SK-N-SH (cell line): ENCODE data around the gene KLHL14. TPM values are rescaled to one million over a fixed set of nuclear protein-coding genes. Genes with fewer than 3 reads are reported as not detected.

Experiments
- CTCF ChIA-PET: fragments of 300-600, 350-600 bp; formaldehyde crosslinking; extraction: SDS; loops from one replicate; lab custom pipeline; 2021; lab: Yijun Ruan, JAX
- POLR2A ChIA-PET: fragments of 350-600 bp; sonication (Branson Sonifier 250); formaldehyde crosslinking; extraction: SDS; loops from one replicate; lab custom pipeline; 2020; ENCODE audit warnings: antibody characterized with exemption, inconsistent platforms; lab: Yijun Ruan, JAX
- DNase-seq: peaks from one replicate; pipeline ENCODE4 v3.0.0; 2012
- H2AFZ ChIP-seq: fragments of 200-600 bp; sonication (generic); 2 replicates; pipeline ENCODE4 v1.8.1; 2016; ENCODE audit warnings: antibody characterized with exemption, mild to moderate bottlenecking, low read depth
- H3F3A ChIP-seq: fragments of 200-600 bp; sonication (generic); replicated peaks from 2 replicates; pipeline ENCODE3; 2016; ENCODE audit warnings: antibody characterized with exemption, mild to moderate bottlenecking; ENCODE audit not compliant: insufficient read depth
- H3K27ac ChIP-seq, 2 experiments: fragments of 200-500 bp in 1 of 2; fragments of 200-600 bp in 1 of 2; sonication (Bioruptor generic) in 1 of 2; sonication (generic), shearing (Covaris generic) in 1 of 2; 2 replicates each; pipeline versions ENCODE4 v1.5.1 to v1.6.1; 2014 to 2016; ENCODE audit warnings: low read depth in 2 of 2, inconsistent platforms in 1 of 2, low read length in 1 of 2, mild to moderate bottlenecking in 1 of 2, mixed read lengths in 1 of 2
- H3K27me3 ChIP-seq: fragments of 200-600 bp; sonication (generic), shearing (Covaris generic); 2 replicates; pipeline ENCODE4 v1.6.1; 2016; ENCODE audit warnings: mixed run types; ENCODE audit not compliant: insufficient read depth
- H3K36me3 ChIP-seq, 2 experiments: fragments of 200-500 bp in 1 of 2; fragments of 200-600 bp in 1 of 2; sonication (Bioruptor generic) in 1 of 2; sonication (generic) in 1 of 2; replicated peaks in 1 of 2; 2 replicates each; pipeline versions ENCODE3 to v1.5.1; 2014 to 2016; ENCODE audit warnings: low read length in 1 of 2, mild to moderate bottlenecking in 1 of 2; ENCODE audit not compliant: insufficient read depth in 2 of 2, control insufficient read depth in 1 of 2
- H3K4me1 ChIP-seq, 2 experiments: fragments of 200-500 bp in 1 of 2; fragments of 200-600 bp in 1 of 2; sonication (Bioruptor generic) in 1 of 2; sonication (generic), shearing (Covaris generic) in 1 of 2; 2 replicates each; pipeline versions ENCODE4 v1.5.1 to v1.6.1; 2014 to 2016; ENCODE audit warnings: low read depth in 1 of 2, low read length in 1 of 2, mixed run types in 1 of 2; ENCODE audit not compliant: insufficient read depth in 2 of 2, control insufficient read depth in 1 of 2
- H3K4me2 ChIP-seq: fragments of 200-600 bp; sonication (generic), shearing (Covaris generic); 2 replicates; pipeline ENCODE4 v1.6.1; 2017; ENCODE audit warnings: mixed run types
- H3K4me3 ChIP-seq, 2 experiments: fragments of 200-500 bp in 1 of 2; fragments of 200-600 bp in 1 of 2; sonication (Bioruptor generic) in 1 of 2; sonication (generic), shearing (Covaris generic) in 1 of 2; 2 replicates each; pipeline versions ENCODE4 v1.5.1 to v1.8.1; 2014 to 2016; ENCODE audit warnings: low read depth in 2 of 2, inconsistent platforms in 1 of 2, low read length in 1 of 2, mild to moderate bottlenecking in 1 of 2, mixed read lengths in 1 of 2, moderate library complexity in 1 of 2
- H3K79me2 ChIP-seq: fragments of 200-600 bp; sonication (generic); 2 replicates; pipeline ENCODE4 v1.8.1; 2017; ENCODE audit warnings: mild to moderate bottlenecking; ENCODE audit not compliant: insufficient read depth
- H3K9ac ChIP-seq: fragments of 200-600 bp; sonication (generic); 2 replicates; pipeline ENCODE4 v1.6.1; 2017; ENCODE audit warnings: mixed run types
- H3K9me2 ChIP-seq: fragments of 200-600 bp; sonication (generic); 2 replicates; pipeline ENCODE4 v1.6.1; 2017; ENCODE audit warnings: mixed run types
- H3K9me3 ChIP-seq: fragments of 200-600 bp; sonication (generic); 2 replicates; pipeline ENCODE4 v1.6.1; 2017; ENCODE audit warnings: mixed run types, mild to moderate bottlenecking, moderate library complexity
- H4K20me1 ChIP-seq: fragments of 200-600 bp; sonication (generic); 2 replicates; pipeline ENCODE4 v1.6.1; 2017; ENCODE audit warnings: mild to moderate bottlenecking, mixed run types; ENCODE audit not compliant: insufficient read depth
- ELF1 ChIP-seq: IDR thresholded peaks from 2 replicates; pipeline ENCODE4 v1.4.0; 2012
- EP300 ChIP-seq, 2 experiments: IDR thresholded peaks; 2 replicates each; pipeline versions ENCODE4 v1.4.0 to v1.6.1; 2012; ENCODE audit warnings: borderline replicate concordance in 1 of 2, low read depth in 1 of 2, low read length in 1 of 2
- EZH2phosphoT487 ChIP-seq: fragments of 200-600 bp; sonication (generic); IDR thresholded peaks from 2 replicates; pipeline ENCODE4 v1.6.1; 2017; ENCODE audit warnings: low read depth, mixed run types, mild to moderate bottlenecking, antibody characterized with exemption, moderate library complexity, borderline replicate concordance
- FOSL2 ChIP-seq: IDR thresholded peaks from 2 replicates; pipeline ENCODE4 v1.4.0; 2012; ENCODE audit warnings: low read depth, mild to moderate bottlenecking, moderate library complexity, borderline replicate concordance
- GATA2 ChIP-seq: sonication (generic); formaldehyde crosslinking; IDR thresholded peaks from 2 replicates; pipeline ENCODE4 v1.5.0; 2020; ENCODE audit warnings: mild to moderate bottlenecking, missing genetic modification reagents
- MXI1 ChIP-seq: IDR thresholded peaks from 2 replicates; pipeline ENCODE4 v1.6.1; 2012; ENCODE audit warnings: mild to moderate bottlenecking, low read depth, low read length, improper control_type of control experiment
- RAD21 ChIP-seq: IDR thresholded peaks from 2 replicates; pipeline ENCODE4 v1.6.1; 2012; ENCODE audit warnings: mild to moderate bottlenecking, low read length
- RCOR1 ChIP-seq: fragments of 150-350 bp; IDR thresholded peaks from 2 replicates; pipeline ENCODE4 v1.6.1; 2017; ENCODE audit warnings: antibody characterized with exemption, low read length
- REST ChIP-seq: IDR thresholded peaks from 2 replicates; pipeline ENCODE4 v1.6.1; 2012; ENCODE audit warnings: mild to moderate bottlenecking, low read depth, low read length, moderate library complexity
- RXRA ChIP-seq: IDR thresholded peaks from 2 replicates; pipeline ENCODE4 v1.4.0; 2012; ENCODE audit warnings: low read depth, mild to moderate bottlenecking, borderline replicate concordance
- SMC3 ChIP-seq: IDR thresholded peaks from 2 replicates; pipeline ENCODE4 v1.6.1; 2012; ENCODE audit warnings: low read depth, low read length, improper control_type of control experiment
- TAF1 ChIP-seq: IDR thresholded peaks from 2 replicates; pipeline ENCODE4 v1.6.1; 2012; ENCODE audit warnings: low read depth, mild to moderate bottlenecking, low read length, moderate library complexity, borderline replicate concordance
- USF1 ChIP-seq: IDR thresholded peaks from 2 replicates; pipeline ENCODE4 v1.4.0; 2012; ENCODE audit warnings: low read depth, borderline replicate concordance
- USF2 ChIP-seq: fragments of 150-350 bp; IDR thresholded peaks from 2 replicates; pipeline ENCODE4 v1.6.1; 2017; ENCODE audit warnings: antibody characterized with exemption, low read length, low read depth, borderline replicate concordance
- WGBS: methylation state at CpG from one replicate; pipeline ENCODE4 v1.1.6; 2017; ENCODE audit warnings: low lambda C conversion rate; 5-methylcytosine and 5-hydroxymethylcytosine counted together
- polyA plus RNA-seq, 3 experiments: library from polyadenylated mRNA; depleted of rRNA; stranded (reverse); fragments of >200 nt; gene quantifications; 2 replicates each; pipeline ENCODE4 v1.2.3, GENCODE V29; 2012

The KLHL14 gene
- polyA plus RNA-seq, 1 of the 3 experiments (the other 2 are of a cell fraction): not detected

- Histone ChIP-seq H3K9ac (no peak overlapping the region), H3F3A (no peaks in the 10 kb centered on the region), H2AFZ (no peak overlapping the region), H3K27me3 (no peaks in the 10 kb centered on the region; the same call in 1 of the 2 replicates), H3K4me3 (no peak overlapping the region), H3K27ac (no peak overlapping the region), H3K79me2 (no peaks in the 10 kb centered on the region), H4K20me1 (no peaks in the 10 kb centered on the region), H3K9me3 (no peaks in the 10 kb centered on the region), H3K4me1 (no peaks in the 10 kb centered on the region), H3K4me2 (no peak overlapping the region), H3K36me3 (no peaks in the 10 kb centered on the region), H3K9me2 (no peaks in the 10 kb centered on the region)
- TF ChIP-seq GATA2: no peak
- TF ChIP-seq REST: no peak
- TF ChIP-seq RAD21: no peak
- no peak for TF ChIP-seq MXI1
- TF ChIP-seq RXRA: no peak
- TF ChIP-seq SMC3: no peak
- no peak for TF ChIP-seq ELF1
- no peak for TF ChIP-seq USF2
- TF ChIP-seq EP300 (IDR thresholded peaks at IDR 0.05; ENCODE audit: borderline replicate concordance in 1 of 2, low read depth in 1 of 2, low read length in 1 of 2): no peak
- TF ChIP-seq EZH2phosphoT487: no peak
- TF ChIP-seq RCOR1: no peak
- TF ChIP-seq USF1: no peak
- no peak for TF ChIP-seq FOSL2
- TF ChIP-seq TAF1: no peak
- CTCF ChIA-PET: interaction anchor here (1.2 to 1.6 kb wide), 4 partner anchors 9 to 526 kb away, joined by 3 to 4 read pairs (median 3); no protein-coding TSS in a partner anchor
- DNase-seq: no peak
- POLR2A ChIA-PET: no interaction called here
- 42% methylated on average over 1 of the region's 1 CpG for WGBS
Measured at GRCh38 chr18:32684096-32684495, 88.7 kb downstream of the KLHL14 start.
